NCI-H748 (cell line): Measurements from ENCODE around the gene CGREF1.

Experiments
- DNase-seq: peaks from one replicate; lab custom pipeline; 2025; ENCODE audit not compliant: unreplicated experiment; lab: John Stamatoyannopoulos, UW

The CGREF1 gene

DNA sequence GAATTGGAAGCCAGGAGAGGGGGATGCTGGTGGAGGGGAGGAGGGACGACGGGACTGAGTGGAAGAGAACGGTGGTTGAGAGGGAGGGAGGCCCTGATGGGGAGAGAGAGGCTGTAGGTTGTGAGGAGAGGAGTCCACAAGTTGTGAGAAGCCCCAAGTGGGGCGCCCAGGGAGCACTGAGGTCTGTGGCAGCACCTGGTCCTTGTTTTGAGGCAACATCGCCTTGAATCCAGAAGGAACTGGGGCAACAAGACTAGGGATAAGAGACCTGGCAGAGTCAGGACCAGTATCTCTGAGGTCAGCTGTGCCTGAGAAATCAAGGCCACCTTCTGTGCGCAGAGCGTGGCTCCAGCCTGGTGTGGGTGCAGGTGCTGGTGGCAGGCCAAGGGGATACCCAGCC lies 19.2 kb upstream of the CGREF1 start:
- no peak for DNase-seq

DNA sequence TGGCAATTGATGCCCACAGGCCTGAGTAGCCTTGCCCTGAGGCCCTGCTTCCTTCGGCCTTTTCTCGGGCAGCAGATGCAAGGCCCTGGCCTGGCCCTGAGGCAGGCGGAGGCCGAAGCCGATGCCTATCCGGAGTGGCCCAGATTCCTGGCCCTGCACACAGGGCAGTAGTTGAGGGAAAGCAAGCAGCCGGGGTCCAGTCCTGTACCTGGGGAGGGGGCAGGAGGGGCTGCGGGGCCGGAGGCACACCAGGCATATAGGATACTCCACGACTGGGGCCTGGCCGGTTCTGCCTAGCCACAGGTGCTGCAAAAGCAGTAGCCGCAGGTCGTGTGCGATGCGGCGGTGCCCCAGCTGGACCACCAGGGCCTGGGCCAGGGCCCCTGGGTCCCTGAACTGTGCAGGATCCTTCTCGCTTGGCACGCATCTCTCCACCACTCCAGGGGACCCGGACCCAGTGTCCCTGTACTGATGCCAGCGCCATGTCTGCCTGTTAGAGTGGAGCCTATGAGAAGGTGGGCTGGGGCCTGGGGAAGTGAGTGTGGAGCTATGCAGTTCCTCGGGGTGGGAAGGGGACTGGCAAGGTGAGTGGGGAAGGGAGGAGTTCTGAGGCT lies 18.5 kb upstream of the CGREF1 start:
- DNase-seq, result no peak

GRCh38 chr2:27136751-27137150 lies 17.8 kb upstream of the CGREF1 start:
- no peak for DNase-seq

GRCh38 chr2:27135478-27135955 lies 16.6 kb upstream of the CGREF1 start:
- no peak for DNase-seq

- no peak for DNase-seq
Measured at GRCh38 chr2:27134781-27135477, 16.0 kb upstream of the CGREF1 start.

GRCh38 chr2:27133905-27134780 lies 15.2 kb upstream of the CGREF1 start, which contains the start of gene PREB:
Gene PREB, minus strand, starts transcription at chr2:27134636. Its CDS starts 215 bp downstream, at chr2:27134421.
- peak; percentile 97 for DNase-seq

DNA sequence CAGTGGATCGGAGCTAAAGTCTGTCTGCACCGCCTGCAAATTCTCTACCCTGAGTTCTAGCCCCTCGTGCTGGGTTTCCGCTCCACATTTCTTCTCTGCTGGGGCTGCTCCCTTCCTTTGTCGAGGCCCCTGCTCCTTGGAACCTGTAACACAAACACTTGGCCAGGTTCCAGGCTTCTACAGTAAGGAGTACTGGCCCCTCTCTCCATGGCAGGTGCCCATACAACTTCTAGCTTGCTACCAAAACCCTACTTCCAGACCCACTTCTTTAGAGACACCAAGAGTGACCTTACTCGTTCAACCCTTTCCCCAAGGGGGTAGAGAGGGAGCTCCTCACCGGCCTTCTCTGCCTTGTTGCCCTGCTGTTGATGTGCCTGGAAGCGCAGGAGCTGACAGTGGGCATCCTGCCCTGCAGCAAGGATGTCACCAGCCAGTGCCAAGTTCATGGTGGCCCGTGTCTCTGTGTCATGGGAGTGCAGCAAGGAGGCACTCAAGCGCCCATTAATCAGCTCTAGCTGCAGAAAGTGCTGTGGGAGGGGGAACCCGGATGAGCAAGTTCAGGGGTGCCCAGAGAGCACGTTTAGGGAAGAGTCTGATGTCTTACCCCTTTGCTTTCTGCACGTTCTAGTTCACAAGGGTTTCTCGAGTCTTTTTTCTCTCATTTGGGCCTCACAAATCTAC lies 14.4 kb upstream of the CGREF1 start:
- no peak for DNase-seq

GRCh38 chr2:27131429-27131828 lies 12.5 kb upstream of the CGREF1 start:
- DNase-seq, result no peak

DNA sequence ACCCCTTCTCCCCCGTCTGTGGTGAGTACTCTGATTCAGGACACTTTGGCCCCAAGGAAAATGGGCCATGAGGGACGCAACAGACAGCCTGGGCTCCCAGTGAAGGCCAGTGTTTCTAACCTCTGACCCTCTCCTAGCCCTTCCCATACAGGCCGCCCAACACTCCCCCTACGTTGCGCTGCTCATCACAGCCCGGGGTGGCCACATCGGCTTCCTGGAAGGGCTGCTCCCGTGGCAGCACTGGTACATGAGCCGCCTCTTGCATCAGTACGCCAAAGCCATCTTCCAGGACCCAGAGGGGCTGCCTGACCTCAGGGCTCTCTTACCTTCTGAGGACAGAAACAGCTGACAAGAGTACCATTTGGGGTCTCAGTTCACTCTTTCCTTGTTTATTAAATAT lies 11.5 kb upstream of the CGREF1 start:
- DNase-seq, result no peak

- no peak for DNase-seq
Measured at GRCh38 chr2:27128668-27129571, 10.0 kb upstream of the CGREF1 start.

DNA sequence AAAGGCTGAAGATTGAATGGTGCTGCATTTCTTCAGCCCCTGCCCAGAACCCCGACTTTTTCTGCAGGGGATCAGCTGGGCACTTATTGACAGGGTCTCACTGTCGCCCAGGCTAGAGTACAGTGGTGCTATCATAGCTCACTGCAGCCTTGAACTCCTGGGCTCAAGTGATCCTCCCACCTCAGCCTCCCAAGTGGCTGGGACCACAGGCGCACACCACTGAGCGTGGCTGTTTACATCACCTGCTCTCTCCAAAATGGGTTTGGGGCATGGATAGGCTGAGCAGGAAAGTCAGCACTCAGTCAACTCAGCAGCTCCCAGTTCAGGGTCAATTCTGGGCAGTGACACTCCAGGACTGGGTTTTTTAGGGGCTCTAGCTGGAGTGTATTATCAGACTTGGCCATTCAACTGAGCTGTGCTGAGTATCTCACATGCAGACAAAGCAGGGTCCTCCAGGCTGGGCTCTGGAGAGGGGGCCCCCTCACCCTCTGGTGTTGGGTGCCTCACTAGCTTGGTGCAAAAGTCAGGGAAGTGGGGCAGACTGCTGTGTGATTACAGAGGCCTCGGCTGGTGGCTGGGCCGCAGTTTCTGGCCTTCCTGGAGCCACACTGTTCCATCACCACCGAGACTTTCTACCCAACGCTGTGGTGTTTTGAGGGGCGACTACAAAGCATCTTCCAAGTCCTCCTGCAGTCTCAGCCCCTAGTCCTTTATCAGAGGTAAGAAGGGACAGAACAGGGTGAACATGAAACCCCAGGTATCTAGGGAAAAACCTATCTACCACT lies 9.1 kb upstream of the CGREF1 start:
- no peak for DNase-seq

DNA sequence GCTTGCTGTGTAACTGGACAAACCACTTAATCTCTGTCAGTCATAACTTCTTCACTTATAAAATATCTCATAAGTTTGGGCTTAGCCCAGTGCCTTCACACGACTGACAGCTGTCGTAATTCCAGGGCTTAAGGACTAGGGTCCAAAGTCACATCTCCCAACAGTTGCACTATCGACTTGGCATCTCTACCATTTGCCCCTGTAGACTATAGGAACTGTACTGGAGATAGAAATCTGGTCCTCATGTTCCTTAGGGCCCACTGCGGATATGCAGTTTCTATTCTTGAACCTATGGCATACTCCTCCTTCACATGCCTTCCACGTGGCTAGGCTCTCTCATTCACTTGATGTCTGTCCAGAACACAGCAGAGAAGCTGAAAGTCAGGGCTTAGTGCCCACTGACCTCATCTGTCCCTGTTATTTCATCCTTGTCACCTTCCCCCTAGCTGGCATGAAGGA lies 7.4 kb upstream of the CGREF1 start:
- DNase-seq, result no peak

DNA sequence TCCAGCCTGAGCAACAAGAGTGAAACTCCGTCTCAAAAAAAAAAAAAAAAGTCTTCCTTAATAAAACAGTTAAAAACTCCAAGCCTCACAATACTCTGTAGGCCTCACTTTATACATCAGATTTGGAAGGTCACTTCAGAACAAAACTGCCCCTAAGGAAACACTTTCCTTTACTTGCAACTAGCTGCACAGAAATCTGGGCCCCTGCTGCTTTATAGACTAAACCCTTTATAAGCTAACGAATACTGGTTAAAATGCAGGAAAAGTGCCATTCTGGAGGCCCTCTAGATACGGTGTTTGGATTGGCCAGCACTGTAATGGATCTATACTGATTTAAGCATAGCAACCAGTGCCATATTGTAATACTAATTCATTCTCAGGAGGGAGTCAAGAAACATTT lies 6.2 kb upstream of the CGREF1 start:
- DNase-seq, result no peak

DNA sequence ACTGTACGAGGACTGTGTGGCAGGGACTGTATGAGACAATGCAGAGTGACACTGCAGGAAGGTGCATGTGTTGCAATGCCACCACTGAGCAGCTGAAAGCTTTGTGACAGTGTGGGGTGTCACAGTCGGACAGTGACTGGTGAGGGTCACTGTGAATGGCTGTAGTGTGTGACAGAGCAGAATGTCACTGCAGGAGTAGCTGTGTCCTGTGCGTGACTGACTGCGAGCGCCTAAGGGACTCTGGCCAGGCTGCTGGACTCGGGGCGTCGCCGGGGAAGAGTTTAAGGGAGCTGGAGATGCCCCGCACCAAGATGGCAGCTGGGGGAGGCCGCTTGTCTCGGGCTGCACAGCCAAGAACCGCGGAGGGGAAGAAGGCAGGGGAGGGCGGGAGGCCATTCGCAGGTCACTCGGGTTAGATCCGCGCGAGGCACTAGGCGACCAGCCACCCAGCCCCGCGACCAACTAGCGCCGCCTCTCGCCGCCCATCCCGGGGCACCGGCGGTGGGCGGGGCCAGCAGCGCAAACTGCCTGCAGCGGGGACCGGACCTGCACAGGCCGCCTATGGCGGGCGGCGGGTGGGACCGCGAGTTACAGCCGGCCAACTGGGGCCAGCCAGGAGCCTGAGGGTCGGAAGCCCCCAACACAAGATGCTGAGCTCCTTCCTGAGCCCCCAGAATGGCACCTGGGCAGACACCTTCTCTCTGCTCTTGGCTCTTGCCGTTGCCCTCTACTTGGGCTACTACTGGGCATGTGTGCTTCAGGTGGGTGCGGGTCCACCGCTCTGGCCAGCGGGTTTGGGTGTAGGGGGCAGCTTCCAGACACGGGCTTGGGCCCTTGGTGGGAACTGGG lies 4.6 kb upstream of the CGREF1 start, which contains the start of gene ABHD1:
Gene ABHD1, plus strand, starts transcription at position 514 of the 849 bp plus-strand sequence. Its CDS starts 134 bp downstream, at position 648.
- peak; percentile 55 for DNase-seq

DNA sequence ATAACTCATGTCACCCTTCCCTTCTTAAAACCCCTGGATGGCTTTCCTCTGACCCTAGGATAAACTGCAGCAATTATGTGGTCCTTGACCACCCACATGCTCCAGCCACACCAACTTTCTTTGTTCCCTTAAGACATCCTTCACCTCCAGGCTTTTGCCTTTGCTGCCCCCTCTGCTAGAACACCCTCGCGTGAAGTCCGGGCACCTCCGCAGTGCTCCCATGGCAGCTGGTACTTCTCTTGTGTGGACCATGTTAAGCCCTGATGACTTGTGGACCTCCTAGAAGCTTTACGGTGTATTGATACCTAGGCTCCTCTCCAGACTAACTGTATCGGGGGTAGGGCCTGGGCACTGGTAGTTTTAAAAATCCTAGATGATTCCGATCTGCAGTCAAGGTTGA lies 3.9 kb upstream of the CGREF1 start:
- DNase-seq, result no peak

GRCh38 chr2:27121906-27122305 lies 3.0 kb upstream of the CGREF1 start:
- DNase-seq, result no peak

DNA sequence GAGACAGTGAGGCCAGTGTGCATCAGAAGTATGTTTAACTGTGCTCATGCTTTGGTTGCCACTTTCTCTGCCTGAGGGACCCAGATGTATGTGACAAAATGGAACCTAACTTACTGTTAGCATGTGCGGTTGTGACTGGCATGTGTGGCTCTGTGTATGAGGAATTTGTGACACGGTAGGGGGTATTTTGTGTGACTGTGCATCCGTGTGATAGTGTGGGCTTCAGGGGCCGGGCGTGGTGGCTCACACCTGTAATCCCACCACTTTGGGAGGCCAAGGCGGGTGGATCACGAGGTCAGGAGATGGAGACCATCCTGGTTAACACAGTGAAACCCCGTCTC lies 372 bp upstream of the CGREF1 start:
- peak; percentile 40 for DNase-seq

DNA sequence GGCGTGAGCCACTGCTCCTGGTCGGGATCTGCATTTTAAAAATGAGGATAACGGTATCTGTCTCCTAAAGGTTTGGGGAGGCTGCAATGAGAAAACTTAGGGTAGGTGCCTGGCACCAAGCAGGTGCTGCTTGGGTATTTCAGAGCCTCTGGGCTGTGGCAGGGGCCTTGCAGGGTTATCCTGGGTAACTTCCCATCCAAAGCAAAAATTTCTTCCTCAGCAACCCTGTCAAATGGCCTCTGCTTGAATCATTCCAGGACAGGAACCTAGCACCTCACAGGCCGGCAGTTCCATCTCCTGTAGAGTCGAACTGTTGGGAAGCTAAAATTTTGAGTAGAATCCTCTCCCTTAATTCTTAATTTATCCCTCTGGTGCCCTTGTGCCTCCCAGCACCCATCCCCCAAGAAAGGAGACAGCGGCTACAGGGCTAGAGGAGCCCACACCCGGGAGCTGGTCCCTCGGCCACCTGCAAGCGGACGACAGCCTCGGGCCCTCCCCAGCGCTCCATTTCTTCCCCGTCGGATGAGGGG lies 868 bp downstream of the CGREF1 start:
- peak; percentile 41 for DNase-seq
